ENCODE results near the gene TWF2.

TWF2 gene

GRCh38 chr3:52248165-52248541 is 9.2 kb upstream of the TWF2 start:
- no peak for TF ChIP-seq SUZ12 (IDR thresholded peaks at IDR 0.05; ENCODE audit: extremely low read depth, insufficient read depth, insufficient read length)
- no peak for TF ChIP-seq ZNF274 (IDR thresholded peaks at IDR 0.05; ENCODE audit: low read depth, low read length)
- TF ChIP-seq YY1 (IDR thresholded peaks at IDR 0.05; ENCODE audit: insufficient read depth, insufficient read length): no peak
- no peak for DNase-seq (ENCODE audit: low read depth, low spot score)
- H3K36me3 ChIP-seq (ENCODE audit: insufficient read depth, insufficient read length, low read length): peaks cover 47% of the 10 kb centered on the region
- no peaks in the 10 kb centered on the region for H3K9me3 ChIP-seq (ENCODE audit: insufficient read depth, low read length)
- H3K4me1 ChIP-seq (ENCODE audit: insufficient read depth, insufficient read length): peaks cover 22% of the 10 kb centered on the region
- no peak overlapping the region for H3K4me3 ChIP-seq (ENCODE audit: insufficient read length, low read depth)
- no peak overlapping the region for H3K9ac ChIP-seq (ENCODE audit: insufficient read length, low read depth)
- peaks cover 19% of the 10 kb centered on the region for H3K27me3 ChIP-seq (ENCODE audit: insufficient read depth, insufficient read length)

- Histone ChIP-seq H3K9me3 (ENCODE audit: insufficient read depth, low read length) (no peaks in the 10 kb centered on the region), H3K4me1 (ENCODE audit: insufficient read depth, insufficient read length) (peaks cover 22% of the 10 kb centered on the region), H3K9ac (ENCODE audit: insufficient read length, low read depth) (no peak overlapping the region), H3K36me3 (ENCODE audit: insufficient read depth, insufficient read length, low read length) (peaks cover 41% of the 10 kb centered on the region), H3K27me3 (ENCODE audit: insufficient read depth, insufficient read length) (peaks cover 19% of the 10 kb centered on the region), H3K4me3 (ENCODE audit: insufficient read length, low read depth) (no peak overlapping the region)
- TF ChIP-seq SUZ12 (IDR thresholded peaks at IDR 0.05; ENCODE audit: extremely low read depth, insufficient read depth, insufficient read length) (no peak), ZNF274 (IDR thresholded peaks at IDR 0.05; ENCODE audit: low read depth, low read length) (no peak), YY1 (IDR thresholded peaks at IDR 0.05; ENCODE audit: insufficient read depth, insufficient read length) (no peak)
- DNase-seq (ENCODE audit: low read depth, low spot score): no peak
Observed at GRCh38 chr3:52247409-52248164, 8.6 kb upstream of the TWF2 start.

GRCh38 chr3:52246728-52247408 is 7.9 kb upstream of the TWF2 start:
- H3K9ac ChIP-seq (ENCODE audit: insufficient read length, low read depth): peak overlapping the region; percentile 81
- no peak for TF ChIP-seq ZNF274 (IDR thresholded peaks at IDR 0.05; ENCODE audit: low read depth, low read length)
- TF ChIP-seq YY1 (IDR thresholded peaks at IDR 0.05; ENCODE audit: insufficient read depth, insufficient read length): no peak
- no peak for TF ChIP-seq SUZ12 (IDR thresholded peaks at IDR 0.05; ENCODE audit: extremely low read depth, insufficient read depth, insufficient read length)
- peaks cover 22% of the 10 kb centered on the region for H3K4me1 ChIP-seq (ENCODE audit: insufficient read depth, insufficient read length)
- no peak overlapping the region for H3K4me3 ChIP-seq (ENCODE audit: insufficient read length, low read depth)
- DNase-seq (ENCODE audit: low read depth, low spot score): no peak
- H3K27me3 ChIP-seq (ENCODE audit: insufficient read depth, insufficient read length): peaks cover 19% of the 10 kb centered on the region
- H3K36me3 ChIP-seq (ENCODE audit: insufficient read depth, insufficient read length, low read length): peaks cover 35% of the 10 kb centered on the region
- H3K9me3 ChIP-seq (ENCODE audit: insufficient read depth, low read length): no peaks in the 10 kb centered on the region

GRCh38 chr3:52246264-52246620 is 7.3 kb upstream of the TWF2 start:
- TF ChIP-seq SUZ12 (IDR thresholded peaks at IDR 0.05; ENCODE audit: extremely low read depth, insufficient read depth, insufficient read length) (no peak), ZNF274 (IDR thresholded peaks at IDR 0.05; ENCODE audit: low read depth, low read length) (no peak), YY1 (IDR thresholded peaks at IDR 0.05; ENCODE audit: insufficient read depth, insufficient read length) (no peak)
- peaks cover 19% of the 10 kb centered on the region for H3K27me3 ChIP-seq (ENCODE audit: insufficient read depth, insufficient read length)
- peaks cover 22% of the 10 kb centered on the region for H3K4me1 ChIP-seq (ENCODE audit: insufficient read depth, insufficient read length)
- H3K9me3 ChIP-seq (ENCODE audit: insufficient read depth, low read length): no peaks in the 10 kb centered on the region
- H3K36me3 ChIP-seq (ENCODE audit: insufficient read depth, insufficient read length, low read length): peaks cover 30% of the 10 kb centered on the region
- peak overlapping the region; percentile 81 for H3K9ac ChIP-seq (ENCODE audit: insufficient read length, low read depth)
- peak overlapping the region; percentile 51 for H3K4me3 ChIP-seq (ENCODE audit: insufficient read length, low read depth)
- no peak for DNase-seq (ENCODE audit: low read depth, low spot score)

- peaks cover 28% of the 10 kb centered on the region for H3K36me3 ChIP-seq (ENCODE audit: insufficient read depth, insufficient read length, low read length)
- H3K4me3 ChIP-seq (ENCODE audit: insufficient read length, low read depth): peak within 1 kb of the TSS; percentile 51
- TF ChIP-seq SUZ12 (IDR thresholded peaks at IDR 0.05; ENCODE audit: extremely low read depth, insufficient read depth, insufficient read length) (no peak), ZNF274 (IDR thresholded peaks at IDR 0.05; ENCODE audit: low read depth, low read length) (no peak), YY1 (IDR thresholded peaks at IDR 0.05; ENCODE audit: insufficient read depth, insufficient read length) (no peak)
- H3K27me3 ChIP-seq (ENCODE audit: insufficient read depth, insufficient read length): peaks cover 19% of the 10 kb centered on the region
- H3K4me1 ChIP-seq (ENCODE audit: insufficient read depth, insufficient read length): peaks cover 22% of the 10 kb centered on the region
- no peaks in the 10 kb centered on the region for H3K9me3 ChIP-seq (ENCODE audit: insufficient read depth, low read length)
- peak within 1 kb of the TSS; percentile 81 for H3K9ac ChIP-seq (ENCODE audit: insufficient read length, low read depth)
- DNase-seq (ENCODE audit: low read depth, low spot score): peak; percentile 51
Observed at GRCh38 chr3:52245322-52246263, 6.6 kb upstream of the TWF2 start, which contains the start of gene PPM1M. PPM1M (plus strand) TSS chr3:52245759; CDS start chr3:52245825, 66 bp downstream.

GRCh38 chr3:52243791-52244628 is 5.1 kb upstream of the TWF2 start:
- Histone ChIP-seq H3K27me3 (ENCODE audit: insufficient read depth, insufficient read length) (peaks cover 19% of the 10 kb centered on the region), H3K4me1 (ENCODE audit: insufficient read depth, insufficient read length) (peaks cover 26% of the 10 kb centered on the region), H3K4me3 (ENCODE audit: insufficient read length, low read depth) (no peak overlapping the region), H3K9me3 (ENCODE audit: insufficient read depth, low read length) (no peaks in the 10 kb centered on the region), H3K36me3 (ENCODE audit: insufficient read depth, insufficient read length, low read length) (peaks cover 17% of the 10 kb centered on the region), H3K9ac (ENCODE audit: insufficient read length, low read depth) (peak overlapping the region; percentile 34)
- DNase-seq (ENCODE audit: low read depth, low spot score): no peak
- TF ChIP-seq SUZ12 (IDR thresholded peaks at IDR 0.05; ENCODE audit: extremely low read depth, insufficient read depth, insufficient read length) (no peak), YY1 (IDR thresholded peaks at IDR 0.05; ENCODE audit: insufficient read depth, insufficient read length) (no peak), ZNF274 (IDR thresholded peaks at IDR 0.05; ENCODE audit: low read depth, low read length) (no peak)
